Lower lobe of right lung (tissue), 2 donors: ENCODE results near the gene KDM4D. TPM values are rescaled to one million over a fixed set of nuclear protein-coding genes. Genes with fewer than 3 reads are reported as not detected.
"Not testable (repeated sequence)": the region's sequence is repeated elsewhere in the genome, so short reads cannot be mapped to it uniquely, and the experiment has no call there.

ENCODE experiments used
- ATAC-seq, 2 donors: fragments of 200-7000 bp; cut with Tn5 transposase; one replicate each; pipeline ENCODE4 v1.9.1; 2020 to 2022; ENCODE audit warnings: mild to moderate bottlenecking in 2 of 2, moderate library complexity in 2 of 2
- DNase-seq: peaks from one replicate; pipeline ENCODE4 v3.0.0-alpha.2; 2020
- H3K27ac ChIP-seq: fragments of 200-600 bp; one replicate; pipeline ENCODE4 v1.8.0; 2022
- H3K27me3 ChIP-seq: fragments of 200-600 bp; one replicate; pipeline ENCODE4 v1.8.0; 2022; ENCODE audit warnings: low read depth
- H3K36me3 ChIP-seq: fragments of 200-600 bp; one replicate; pipeline ENCODE4 v1.8.0; 2022; ENCODE audit warnings: mild to moderate bottlenecking
- H3K4me1 ChIP-seq: fragments of 200-600 bp; one replicate; pipeline ENCODE4 v1.8.0; 2022
- H3K4me3 ChIP-seq: fragments of 200-600 bp; one replicate; pipeline ENCODE4 v1.8.0; 2022; ENCODE audit warnings: mild to moderate bottlenecking
- H3K9me3 ChIP-seq: fragments of 200-600 bp; one replicate; pipeline ENCODE4 v1.8.0; 2022
- CTCF ChIP-seq: fragments of 200-600 bp; IDR thresholded peaks from one replicate; pipeline ENCODE4 v1.8.0; 2022; ENCODE audit warnings: antibody characterized with exemption, mild to moderate bottlenecking
- intact Hi-C: fragments of 100-400 bp; cut with DNase I; formaldehyde crosslinking; loops from one replicate; pipeline ENCODE4 v1.11.0; 2022
- total RNA-seq: library from RNA; stranded (reverse); fragmentation: NEBNext Ultra II Directional; extraction: Animal tissue kit (Norgen Biotek cat#: 25700); gene quantifications from one replicate; pipeline ENCODE4 v1.2.1, GENCODE V29; 2021
- donor health status: DM: no; HTN: yes; CAD: no; lungs with severe emphysema.

The KDM4D gene
- total RNA-seq, 1 donor from 2014 or later, result 0.68 TPM

DNA sequence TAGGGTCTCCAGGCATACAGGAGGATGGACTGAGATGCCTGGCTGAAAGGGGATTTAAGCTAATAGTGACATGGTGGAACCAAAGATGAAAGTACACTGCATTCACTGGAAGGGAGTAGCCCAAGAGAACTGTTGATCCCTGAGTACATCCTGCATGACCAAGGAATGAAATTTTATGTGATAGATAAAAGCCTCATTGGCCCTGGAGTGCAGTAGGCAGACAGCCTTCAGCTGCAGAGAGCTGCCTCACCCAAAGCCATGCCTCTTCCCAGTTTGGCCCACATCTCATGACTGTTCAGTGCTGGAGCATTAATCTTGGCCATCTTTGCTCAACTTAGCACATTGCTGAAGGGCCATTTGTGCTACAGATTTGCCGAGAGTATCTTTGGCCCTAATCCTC, 59.5 kb downstream of the KDM4D start:
- Histone ChIP-seq H3K27ac (no peak overlapping the region), H3K27me3 (peaks cover 9% of the 10 kb centered on the region), H3K36me3 (no peaks in the 10 kb centered on the region), H3K4me1 (no peaks in the 10 kb centered on the region), H3K9me3 (no peaks in the 10 kb centered on the region), H3K4me3 (no peak overlapping the region)
- no peak for DNase-seq
- no peak for TF ChIP-seq CTCF
- ATAC-seq, result no peak
- intact Hi-C loops, result no loop called here

DNA sequence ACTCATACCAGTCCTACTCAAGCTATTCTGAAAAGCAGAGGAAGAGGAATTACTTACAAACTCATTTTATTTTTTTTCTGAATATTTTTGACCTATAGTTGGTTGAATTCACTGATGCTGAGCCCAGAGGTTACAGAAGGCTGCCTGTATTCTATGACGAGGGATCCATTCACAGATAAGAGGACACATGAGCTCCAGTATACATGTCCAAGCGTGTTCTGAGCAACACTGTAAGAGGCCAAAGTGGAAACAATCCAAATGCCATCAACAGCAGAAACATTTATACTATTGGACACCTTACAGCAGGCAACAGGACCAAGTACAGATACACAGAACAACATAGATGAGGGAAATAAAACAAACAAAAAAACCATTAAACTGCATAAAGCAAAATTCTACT, 61.8 kb downstream of the KDM4D start:
- TF ChIP-seq CTCF, result no peak
- no peak for ATAC-seq
- Histone ChIP-seq H3K36me3 (no peaks in the 10 kb centered on the region), H3K4me3 (no peak overlapping the region), H3K27me3 (peaks cover 9% of the 10 kb centered on the region), H3K27ac (no peak overlapping the region), H3K9me3 (no peaks in the 10 kb centered on the region), H3K4me1 (no peaks in the 10 kb centered on the region)
- intact Hi-C loops, result no loop called here
- DNase-seq, result no peak

GRCh38 chr11:95037356-95038035, 64.0 kb downstream of the KDM4D start:
- peak overlapping the region; percentile 42 for H3K4me3 ChIP-seq
- H3K9me3 ChIP-seq, H3K27me3 ChIP-seq, H3K27ac ChIP-seq, H3K4me1 ChIP-seq, H3K36me3 ChIP-seq, intact Hi-C loops, DNase-seq: not testable (repeated sequence)
- peak; percentile 23 to 61 for ATAC-seq

- no peak overlapping the region for H3K27ac ChIP-seq
- peaks cover 7% of the 10 kb centered on the region for H3K27me3 ChIP-seq
- H3K4me1 ChIP-seq, result no peaks in the 10 kb centered on the region
- intact Hi-C loops, result no loop called here
- H3K36me3 ChIP-seq, result no peaks in the 10 kb centered on the region
- no peak for TF ChIP-seq CTCF
- no peak for DNase-seq
- H3K9me3 ChIP-seq, result no peaks in the 10 kb centered on the region
- ATAC-seq, result no peak
- H3K4me3 ChIP-seq, result no peak overlapping the region
These were observed 68.7 kb downstream of the KDM4D start for GRCh38 chr11:95042239-95042638.

- no peak overlapping the region for H3K4me3 ChIP-seq
- no peaks in the 10 kb centered on the region for H3K36me3 ChIP-seq
- H3K9me3 ChIP-seq, result no peaks in the 10 kb centered on the region
- H3K27me3 ChIP-seq, result peaks cover under 1% of the 10 kb centered on the region
- intact Hi-C loops, result no loop called here
- DNase-seq (no peak), ATAC-seq (no peak)
- no peaks in the 10 kb centered on the region for H3K4me1 ChIP-seq
- no peak for TF ChIP-seq CTCF
- H3K27ac ChIP-seq, result no peak overlapping the region
These were observed 69.4 kb downstream of the KDM4D start for GRCh38 chr11:95042906-95043305.

DNA sequence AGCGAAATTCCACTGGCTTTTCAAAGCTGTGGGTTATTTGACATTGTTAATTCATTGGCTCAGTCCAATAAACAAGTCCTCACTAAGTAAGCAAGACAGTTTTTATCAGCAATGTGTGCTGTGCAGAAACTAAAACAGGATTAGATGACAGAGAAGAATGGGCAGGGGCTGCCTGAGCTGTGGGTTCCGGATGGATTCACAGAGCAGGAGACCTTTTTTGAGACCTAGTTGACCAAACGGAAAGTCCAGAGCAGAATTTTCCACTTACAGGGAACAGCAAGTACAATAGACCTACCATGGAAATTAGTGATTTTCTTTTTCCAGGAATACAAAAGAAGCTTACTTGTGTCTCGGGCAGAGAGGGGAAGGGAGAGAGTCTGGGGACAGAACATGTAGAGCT, 70.5 kb downstream of the KDM4D start:
- no peaks in the 10 kb centered on the region for H3K36me3 ChIP-seq
- TF ChIP-seq CTCF, result no peak
- no peak overlapping the region for H3K27ac ChIP-seq
- no peak overlapping the region for H3K4me3 ChIP-seq
- no peak for DNase-seq
- no peaks in the 10 kb centered on the region for H3K9me3 ChIP-seq
- no peaks in the 10 kb centered on the region for H3K27me3 ChIP-seq
- intact Hi-C loops, result no loop called here
- no peak for ATAC-seq
- no peaks in the 10 kb centered on the region for H3K4me1 ChIP-seq
